ENCODE results near the gene MEMO1. TPM values are rescaled to one million over a fixed set of nuclear protein-coding genes. Genes with fewer than 3 reads are reported as not detected.
"Not testable (repeated sequence)": the region's sequence is repeated elsewhere in the genome, so short reads cannot be mapped to it uniquely, and the experiment has no call there.

The MEMO1 gene
- 10 to 100 TPM; 10.5 to 20.4 (median 15.1) TPM for total RNA-seq
- 10 to 100 TPM; 17.2 to 19.3 TPM for polyA plus RNA-seq

GRCh38 chr2:32010670-32011484 lies at the start of gene MEMO1:
MEMO1 (minus strand) TSS chr2:32011008; CDS start chr2:32010247, 761 bp downstream.
- WGBS, 2 donors: 0 to 1% methylated on average over 47 to 57 of the region's 57 CpGs
- Histone ChIP-seq H3K36me3 (no peaks in the 10 kb centered on the region), H3K27me3 (no peaks in the 10 kb centered on the region), H3K27ac (peak within 1 kb of the TSS; percentile 63 to 86 (median 73)), H3K4me3 (peak within 1 kb of the TSS; percentile 66 to 86 (median 70)), H3K4me1 (peaks cover 9 to 29% (median 21%) of the 10 kb centered on the region in 3 donors), H3K9me3 (no peaks in the 10 kb centered on the region)
- no peak for FAIRE-seq
- peak; percentile 86 to 94 (median 88) for ATAC-seq
- TF ChIP-seq, protein P1, sequence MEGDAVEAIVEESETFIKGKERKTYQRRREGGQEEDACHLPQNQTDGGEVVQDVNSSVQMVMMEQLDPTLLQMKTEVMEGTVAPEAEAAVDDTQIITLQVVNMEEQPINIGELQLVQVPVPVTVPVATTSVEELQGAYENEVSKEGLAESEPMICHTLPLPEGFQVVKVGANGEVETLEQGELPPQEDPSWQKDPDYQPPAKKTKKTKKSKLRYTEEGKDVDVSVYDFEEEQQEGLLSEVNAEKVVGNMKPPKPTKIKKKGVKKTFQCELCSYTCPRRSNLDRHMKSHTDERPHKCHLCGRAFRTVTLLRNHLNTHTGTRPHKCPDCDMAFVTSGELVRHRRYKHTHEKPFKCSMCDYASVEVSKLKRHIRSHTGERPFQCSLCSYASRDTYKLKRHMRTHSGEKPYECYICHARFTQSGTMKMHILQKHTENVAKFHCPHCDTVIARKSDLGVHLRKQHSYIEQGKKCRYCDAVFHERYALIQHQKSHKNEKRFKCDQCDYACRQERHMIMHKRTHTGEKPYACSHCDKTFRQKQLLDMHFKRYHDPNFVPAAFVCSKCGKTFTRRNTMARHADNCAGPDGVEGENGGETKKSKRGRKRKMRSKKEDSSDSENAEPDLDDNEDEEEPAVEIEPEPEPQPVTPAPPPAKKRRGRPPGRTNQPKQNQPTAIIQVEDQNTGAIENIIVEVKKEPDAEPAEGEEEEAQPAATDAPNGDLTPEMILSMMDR (IDR thresholded peaks at IDR 0.05): no peak
- intact Hi-C loops (cut with DNase I): no loop called here
- DNase-seq: peak; percentile 92 to 97 (median 93)

DNA sequence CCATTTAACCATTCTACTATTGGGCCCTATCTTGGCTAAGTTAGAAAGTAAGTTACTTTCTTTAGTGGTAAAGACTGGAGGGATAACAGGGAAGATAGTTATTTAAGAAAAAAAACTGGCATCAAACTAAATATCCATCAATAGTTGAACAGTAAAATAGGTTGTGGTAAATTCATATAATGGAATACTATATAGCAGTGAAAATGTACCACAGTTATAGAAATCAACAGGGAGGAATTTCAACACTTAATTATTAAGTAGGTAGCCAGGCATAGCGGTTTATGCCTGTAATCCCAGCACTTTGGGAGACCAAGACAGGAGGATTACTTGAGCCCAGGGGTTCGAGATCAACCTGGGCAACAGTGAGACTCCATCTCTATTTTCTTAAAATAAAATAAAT lies 49.5 kb upstream of the MEMO1 start:
- no peaks in the 10 kb centered on the region for H3K9me3 ChIP-seq
- intact Hi-C loops (cut with DNase I): no loop called here
- WGBS, 2 donors: 89 to 96% methylated on average over 2 of the region's 2 CpGs
- DNase-seq (no peak), FAIRE-seq (no peak), ATAC-seq (no peak)
- H3K27ac ChIP-seq: no peak overlapping the region
- H3K4me1 ChIP-seq: peaks cover 0 to 15% (median 6%) of the 10 kb centered on the region in 3 donors
- no peaks in the 10 kb centered on the region for H3K27me3 ChIP-seq
- no peak overlapping the region for H3K4me3 ChIP-seq
- H3K36me3 ChIP-seq: no peaks in the 10 kb centered on the region
- TF ChIP-seq, protein P1 (IDR thresholded peaks at IDR 0.05): no peak

DNA sequence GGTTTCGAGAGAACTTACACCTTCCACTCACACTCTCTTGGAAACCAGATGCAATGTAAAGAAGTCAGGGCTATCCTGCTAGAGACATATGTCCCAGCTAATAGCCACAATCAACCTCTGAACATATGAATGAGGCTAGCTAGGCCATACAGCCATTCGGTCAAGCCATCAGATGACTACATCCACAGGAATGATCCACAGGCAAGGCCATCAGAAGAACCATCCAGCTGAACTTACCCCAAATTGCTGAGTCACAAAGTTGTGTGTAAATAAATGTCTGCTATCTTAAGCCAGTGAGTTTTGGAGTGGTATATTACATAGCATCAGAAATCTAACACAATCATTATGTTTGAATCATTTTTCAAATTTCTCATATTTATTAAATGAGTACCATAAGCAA lies 47.3 kb upstream of the MEMO1 start:
- H3K4me1 ChIP-seq: peaks cover 0 to 6% (median 6%) of the 10 kb centered on the region in 3 donors
- no peak overlapping the region for H3K4me3 ChIP-seq
- no peaks in the 10 kb centered on the region for H3K9me3 ChIP-seq
- no peak overlapping the region for H3K27ac ChIP-seq
- TF ChIP-seq, protein P1 (IDR thresholded peaks at IDR 0.05): no peak
- DNase-seq (no peak), ATAC-seq (no peak), FAIRE-seq (no peak)
- no peaks in the 10 kb centered on the region for H3K27me3 ChIP-seq
- WGBS, 2 donors: 91 to 98% methylated on average over 2 of the region's 2 CpGs
- H3K36me3 ChIP-seq: no peaks in the 10 kb centered on the region
- intact Hi-C loops (cut with DNase I): no loop called here

- ATAC-seq; H3K9me3 ChIP-seq; H3K27me3 ChIP-seq; H3K4me3 ChIP-seq; H3K27ac ChIP-seq; H3K36me3 ChIP-seq; H3K4me1 ChIP-seq; FAIRE-seq; DNase-seq; intact Hi-C loops (cut with DNase I): not testable (repeated sequence)
- 74 to 85% methylated on average over 3 of the region's 3 CpGs for WGBS, 2 donors
Observed at GRCh38 chr2:32054583-32054982, 43.8 kb upstream of the MEMO1 start.

DNA sequence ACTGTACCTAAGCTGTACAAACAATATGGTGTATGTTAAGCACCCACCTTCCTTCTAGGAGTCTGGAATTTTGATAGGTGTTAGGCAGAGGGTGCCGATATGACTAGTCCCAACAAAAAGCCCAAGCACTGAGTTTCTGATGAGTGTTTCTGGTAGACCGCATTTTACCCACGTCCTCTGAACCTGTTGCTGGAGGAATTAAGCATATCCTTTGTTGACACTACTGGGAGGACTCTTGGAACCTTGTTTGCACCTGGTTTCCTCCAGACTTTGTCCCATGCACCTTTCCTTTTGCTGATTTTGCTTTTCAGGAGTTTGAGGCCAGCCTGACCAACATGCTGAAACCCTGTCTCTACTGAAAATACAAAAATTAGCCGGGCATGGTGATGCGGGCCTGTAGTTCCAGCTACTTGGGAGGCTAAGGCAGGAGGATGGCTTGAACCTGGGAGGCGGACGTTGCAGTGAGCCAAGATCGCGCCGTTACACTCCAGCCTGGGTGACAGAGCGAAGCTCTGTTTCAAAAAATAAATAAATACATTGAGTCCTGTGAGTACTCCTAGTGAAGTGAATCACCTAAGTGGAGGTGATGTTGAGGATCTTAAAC lies 41.1 kb upstream of the MEMO1 start:
- TF ChIP-seq, protein P1 (IDR thresholded peaks at IDR 0.05): no peak
- H3K36me3 ChIP-seq: no peaks in the 10 kb centered on the region
- intact Hi-C loops (cut with DNase I): no loop called here
- FAIRE-seq: no peak
- WGBS, 2 donors: 89 to 90% methylated on average over 11 of the region's 11 CpGs
- H3K4me1 ChIP-seq: no peaks in the 10 kb centered on the region
- DNase-seq: no peak
- H3K27me3 ChIP-seq: no peaks in the 10 kb centered on the region
- no peak overlapping the region for H3K4me3 ChIP-seq
- H3K27ac ChIP-seq: no peak overlapping the region
- ATAC-seq: no peak
- no peaks in the 10 kb centered on the region for H3K9me3 ChIP-seq
